Suppressor macrophage (primary cell): ENCODE data around the gene PPP2R2C.

ENCODE experiments used
- DNase-seq, 4 experiments: peaks; one replicate each; pipeline ENCODE4 v3.0.0-alpha.2; 2020 to 2022

Gene PPP2R2C

DNA sequence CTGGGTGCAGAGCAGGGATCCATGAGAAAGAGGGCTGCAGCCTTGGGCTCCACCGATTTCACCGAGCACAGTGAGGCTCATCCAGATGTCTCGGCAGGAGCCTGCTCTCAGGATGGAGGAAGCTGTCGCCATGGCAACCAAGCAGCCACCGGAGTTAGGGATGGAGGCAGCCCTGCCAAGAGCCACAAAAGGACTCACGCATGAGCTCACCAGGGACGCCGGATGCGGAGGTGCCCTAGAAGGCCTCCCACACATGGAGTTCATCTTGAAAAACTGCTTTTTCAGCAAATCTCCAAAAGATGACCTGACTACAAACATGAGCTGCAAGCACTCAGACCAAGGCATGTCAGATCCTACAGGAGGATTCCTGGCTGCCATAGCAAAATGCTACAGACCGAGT is 112.0 kb downstream of the PPP2R2C start:
- no peak for DNase-seq

DNA sequence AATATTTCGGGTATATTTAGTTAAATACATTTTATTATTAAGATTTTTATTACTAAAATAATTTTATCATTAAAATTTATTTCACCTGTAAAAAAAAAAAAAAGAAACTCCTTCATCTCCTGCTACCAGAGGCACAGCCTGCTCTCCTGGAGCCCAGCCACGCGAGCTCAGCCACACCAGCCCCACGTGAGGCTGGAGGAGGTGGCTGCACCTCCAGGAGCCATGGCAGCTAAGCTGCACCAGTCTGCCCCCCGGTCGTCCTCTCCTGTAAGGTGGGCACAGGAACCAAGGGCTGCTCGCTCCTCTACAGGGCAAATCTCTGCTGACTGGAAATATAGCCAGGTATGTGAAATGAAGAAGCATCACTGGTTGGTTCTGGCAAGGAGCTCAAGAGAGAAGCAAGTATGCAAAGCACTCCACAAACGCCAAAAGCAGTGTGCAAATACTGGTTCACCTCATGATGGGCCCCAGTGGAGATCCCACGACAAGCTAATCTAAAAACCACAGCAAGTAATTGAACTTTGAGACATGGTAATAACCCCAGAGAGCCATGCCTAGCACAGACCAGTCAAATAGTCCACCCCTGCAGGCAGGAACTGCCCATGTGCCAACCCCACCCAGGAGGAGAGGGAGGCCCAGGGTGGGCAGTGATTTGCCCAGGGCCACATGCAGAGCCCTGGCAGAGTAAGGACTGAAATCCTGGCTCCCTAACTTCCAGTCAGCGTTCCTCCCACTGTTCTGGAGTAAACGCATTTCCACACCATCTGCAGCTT is 112.7 kb downstream of the PPP2R2C start:
- DNase-seq = no peak

DNA sequence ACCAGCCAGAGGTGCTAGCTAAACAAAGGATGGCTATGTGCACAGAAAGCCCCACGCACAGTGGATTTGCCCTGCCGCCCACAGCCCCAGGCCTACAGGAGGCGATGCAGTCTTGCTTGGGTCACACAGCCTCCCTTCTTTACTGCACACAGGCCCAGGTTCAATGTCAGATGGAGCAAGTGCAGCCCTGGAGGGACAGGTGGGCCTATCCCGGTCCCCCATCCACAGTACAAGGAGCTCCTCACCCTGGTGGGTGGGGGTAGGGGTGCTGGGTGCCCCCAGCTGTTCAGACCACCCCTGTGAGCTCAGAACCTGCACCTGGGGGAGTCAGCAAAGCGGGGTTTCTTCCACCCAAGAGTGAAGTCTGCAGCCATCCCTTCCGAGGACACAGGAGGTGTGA is 114.9 kb downstream of the PPP2R2C start:
- no peak for DNase-seq

DNA sequence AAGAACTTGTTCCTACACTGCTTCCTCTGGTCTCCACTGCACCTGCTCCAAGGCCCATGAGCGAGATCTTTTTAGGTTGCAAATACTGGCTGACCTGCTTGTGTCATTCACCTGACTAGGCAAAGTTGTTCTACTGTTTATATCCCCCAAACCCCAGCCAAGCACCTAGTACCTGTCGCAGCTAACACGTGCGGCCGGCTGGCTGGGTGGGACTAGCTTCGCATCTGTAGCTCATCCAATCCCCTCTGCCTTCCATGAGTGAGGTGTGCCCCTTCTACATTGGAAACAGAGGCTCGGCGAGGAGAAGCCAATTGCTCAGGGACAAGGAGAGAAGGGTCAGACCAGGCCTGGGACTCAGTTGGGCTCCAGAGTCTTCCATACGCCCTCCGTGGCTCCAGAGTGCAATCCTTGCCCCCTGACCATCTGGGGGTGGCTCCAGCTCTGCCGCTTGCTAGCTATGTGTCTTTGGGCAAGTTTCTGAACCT is 116.3 kb downstream of the PPP2R2C start:
- DNase-seq = no peak

DNA sequence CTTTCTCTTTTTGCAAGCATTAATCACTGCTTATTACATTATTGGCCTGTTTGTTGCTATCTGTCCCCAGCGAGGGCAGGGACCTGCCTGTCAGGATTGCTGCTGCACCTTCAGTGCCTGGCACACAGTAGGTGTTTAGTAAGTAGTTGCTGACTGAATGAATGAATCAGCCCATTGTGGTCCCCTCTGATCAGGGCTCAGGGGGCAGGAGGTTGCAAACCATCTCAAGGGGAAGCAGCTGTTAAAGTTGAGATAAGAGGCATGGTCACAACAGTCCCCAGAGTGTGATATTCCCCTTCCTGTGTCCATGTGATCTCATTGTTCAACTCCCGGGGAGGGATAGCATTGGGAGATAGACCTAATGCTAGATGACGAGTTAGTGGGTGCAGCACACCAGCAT is 117.4 kb downstream of the PPP2R2C start:
- no peak for DNase-seq

DNA sequence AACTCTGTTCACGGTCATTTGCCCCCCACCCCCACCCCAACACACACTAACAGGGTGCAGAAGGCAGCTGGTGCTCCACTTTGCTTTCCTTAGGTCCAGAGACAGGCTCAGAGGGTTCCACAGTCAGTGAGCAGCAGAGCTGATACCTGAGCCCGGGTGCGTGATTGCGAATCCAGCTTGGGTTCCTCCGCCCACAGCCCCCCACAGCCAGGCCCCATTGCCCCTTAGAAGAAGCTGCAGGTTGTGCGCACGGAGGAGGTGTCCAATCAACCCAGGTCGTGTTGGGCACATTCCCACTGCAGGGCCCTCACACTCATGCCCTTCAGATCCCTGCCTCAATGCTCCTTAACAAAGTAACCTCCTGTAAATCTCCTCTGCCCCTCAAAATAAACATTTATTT is 117.8 kb downstream of the PPP2R2C start:
- no peak for DNase-seq

DNA sequence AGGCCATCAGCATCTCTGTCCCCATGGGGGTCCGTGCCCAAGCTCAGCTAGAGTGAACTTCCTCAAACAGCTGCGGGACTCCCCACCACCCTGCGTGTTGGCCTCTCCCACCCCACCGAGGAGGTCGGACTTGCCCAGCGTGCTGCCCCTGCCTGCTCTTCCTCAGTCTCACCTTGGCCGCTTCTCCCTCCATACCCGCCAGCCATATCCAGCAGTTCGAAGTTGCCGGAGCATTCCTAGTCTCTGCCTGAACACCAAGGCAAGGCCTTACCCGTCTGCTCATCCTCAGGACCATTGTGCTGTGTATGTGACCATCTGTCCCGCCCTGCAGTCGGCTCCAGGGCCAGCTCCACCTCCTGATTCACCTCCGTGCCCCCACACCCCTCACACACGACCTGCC is 118.3 kb downstream of the PPP2R2C start:
- DNase-seq = no peak

DNA sequence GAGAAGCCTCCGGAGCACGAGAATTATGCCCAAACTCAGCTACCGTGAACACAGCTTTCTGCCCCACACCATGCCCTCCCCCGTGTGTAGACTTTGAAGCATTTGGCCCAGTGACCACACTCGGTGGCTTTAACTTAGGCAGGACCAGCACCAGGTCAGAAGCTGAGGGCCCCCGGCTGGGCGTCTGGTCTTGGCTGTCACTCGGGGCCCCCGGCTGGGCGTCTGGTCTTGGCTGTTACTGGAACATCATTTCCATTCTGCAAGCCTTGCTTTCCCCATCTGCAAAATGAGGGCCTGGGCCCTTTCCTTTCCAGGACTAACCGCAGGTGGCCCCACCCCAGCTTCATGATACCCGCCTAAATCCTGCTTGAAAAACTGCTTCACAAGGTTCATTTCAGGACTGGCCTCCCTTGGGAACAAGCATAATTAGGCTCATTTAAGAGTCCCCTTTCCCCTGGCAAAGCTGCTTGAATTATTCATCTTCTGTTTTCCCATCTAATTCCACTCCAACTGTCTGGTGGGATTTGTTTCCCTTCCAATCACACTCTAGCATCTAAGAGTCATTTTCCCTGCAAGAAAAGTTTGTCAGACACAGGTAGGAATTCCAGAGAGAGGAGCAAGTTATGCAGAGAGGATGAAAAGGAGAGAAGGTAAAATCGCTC is 120.3 kb downstream of the PPP2R2C start:
- DNase-seq = no peak

DNA sequence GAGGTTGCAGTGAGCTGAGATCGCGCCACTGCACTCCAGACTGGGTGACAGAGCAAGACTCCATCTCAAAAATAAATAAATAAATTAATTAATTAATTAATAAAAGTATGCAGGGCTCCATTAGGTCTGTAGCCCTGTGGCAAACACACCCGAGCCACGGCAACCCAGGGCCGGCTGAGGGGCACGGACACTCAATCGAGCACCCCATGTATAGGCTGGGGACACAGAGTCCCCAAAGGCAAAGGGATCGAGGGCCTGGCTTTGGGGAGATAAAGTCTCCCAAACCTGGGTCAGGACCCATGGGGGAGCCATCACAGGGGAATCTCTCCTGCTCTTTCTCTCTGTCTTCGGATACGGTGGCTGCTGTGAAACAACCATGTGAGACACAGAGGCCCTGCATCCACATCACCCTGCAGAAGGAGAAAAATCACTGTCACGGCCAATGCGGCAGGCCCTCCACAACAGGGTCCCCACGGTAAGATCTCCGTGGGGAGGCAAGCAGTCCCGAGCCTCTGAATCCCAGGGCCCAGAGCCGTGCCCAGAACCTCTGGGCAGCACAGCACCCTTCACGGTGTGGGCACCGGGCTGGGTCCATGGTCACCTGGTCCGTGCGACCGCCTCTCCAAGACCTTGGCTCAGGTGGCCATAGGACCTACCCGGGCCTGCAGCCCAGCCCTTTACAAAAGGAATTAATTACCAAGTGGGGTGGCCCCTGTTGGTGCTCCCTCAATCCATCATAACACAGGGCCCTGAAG is 121.0 kb downstream of the PPP2R2C start:
- DNase-seq = no peak

DNA sequence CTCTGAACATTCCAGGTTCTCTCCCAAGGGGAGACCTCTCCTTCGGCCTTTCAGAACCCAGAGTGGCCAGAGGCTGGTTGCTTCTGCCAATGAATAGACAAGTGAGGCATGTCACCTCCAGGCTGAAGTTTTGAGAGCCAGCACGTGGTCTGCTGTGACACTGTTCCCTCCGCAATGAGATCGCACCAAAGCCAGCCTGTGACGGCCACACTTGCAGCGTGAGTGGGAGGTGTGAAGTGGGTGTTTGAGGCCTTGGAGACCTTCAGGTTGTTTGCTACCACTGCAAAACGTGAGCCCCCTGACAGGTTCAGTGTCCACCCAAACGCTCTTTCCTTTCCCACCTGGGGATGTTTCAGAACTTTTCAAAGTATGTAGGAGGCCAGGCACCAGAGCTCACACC is 121.8 kb downstream of the PPP2R2C start:
- no peak for DNase-seq

DNA sequence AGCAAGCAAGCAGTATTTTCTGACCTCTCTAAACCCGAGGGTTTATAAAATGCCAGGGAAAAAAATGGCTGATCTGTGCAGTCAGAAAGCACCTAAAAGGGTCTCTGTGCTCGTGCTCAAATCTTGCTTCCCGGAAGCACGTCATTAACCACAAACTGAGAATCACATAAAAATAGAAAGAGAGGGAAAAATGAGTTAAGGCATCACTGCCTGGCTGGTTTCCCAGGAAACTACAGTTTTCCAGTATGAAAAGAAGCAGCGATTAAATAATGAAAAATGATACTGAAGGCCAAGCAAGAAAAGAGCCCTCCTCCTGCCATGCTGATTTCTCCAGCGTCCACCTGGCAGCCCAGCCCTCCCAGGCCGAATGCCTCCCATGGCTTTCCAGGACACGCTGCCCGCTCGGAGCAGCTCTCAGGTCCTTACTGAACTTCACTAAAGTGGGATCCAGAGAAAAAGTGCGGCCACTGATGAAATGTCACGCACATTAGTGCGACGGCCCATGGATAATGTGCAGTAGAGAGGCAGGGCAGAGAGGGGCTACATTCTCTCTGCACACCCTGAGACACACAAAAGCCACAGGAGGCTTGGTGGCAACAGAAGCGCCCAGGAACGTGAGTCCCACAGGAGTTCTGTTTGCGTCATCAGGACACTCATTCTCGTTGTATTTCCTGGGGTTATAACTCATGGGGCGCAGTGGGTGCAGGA is 122.4 kb downstream of the PPP2R2C start:
- no peak for DNase-seq

DNA sequence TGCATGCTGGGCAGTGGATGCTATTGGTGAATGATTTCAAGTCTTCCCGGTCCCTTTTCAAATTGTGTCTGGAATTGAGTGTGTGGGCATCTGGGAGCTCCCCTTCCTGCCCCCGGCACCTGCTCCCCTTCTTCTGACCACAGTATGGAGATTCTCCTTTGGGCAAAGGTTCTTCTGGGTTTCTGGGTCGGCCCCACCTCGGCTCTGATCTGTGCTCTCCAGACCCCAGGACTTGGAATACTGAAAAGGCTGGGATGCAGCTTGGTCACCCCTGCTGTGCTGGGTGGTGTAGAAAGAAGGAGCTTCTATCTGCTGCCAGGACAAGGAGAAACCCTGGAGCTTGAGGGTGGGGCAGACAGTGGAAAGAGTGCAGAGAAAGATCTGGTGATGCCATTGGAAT is 124.0 kb downstream of the PPP2R2C start:
- DNase-seq = no peak

DNA sequence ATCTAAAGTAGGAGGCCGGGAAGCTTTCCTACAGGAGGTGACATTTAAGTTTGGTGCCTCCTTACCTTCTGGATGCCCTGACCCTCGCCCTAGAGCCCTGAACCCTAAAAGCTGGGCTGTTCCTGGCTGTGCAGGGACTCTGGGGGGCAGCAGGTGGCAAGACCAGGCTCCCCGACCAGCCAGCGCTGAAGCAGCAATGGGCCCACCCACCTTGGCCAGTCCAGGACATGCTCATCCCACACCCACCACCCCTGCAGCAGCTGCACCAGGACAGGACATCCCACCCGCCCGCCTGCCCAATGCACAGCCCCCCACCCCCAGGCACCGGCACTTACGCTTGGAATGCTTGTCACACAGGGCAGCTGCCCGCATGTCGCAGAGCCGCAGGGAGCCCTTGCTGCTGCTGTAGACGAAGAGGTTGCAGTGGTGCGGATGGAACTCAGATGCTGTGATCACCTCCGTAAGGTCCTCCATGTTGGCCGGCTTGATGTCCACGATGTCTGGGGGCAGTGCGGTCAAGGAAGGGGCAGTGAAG is 124.8 kb downstream of the PPP2R2C start:
- no peak for DNase-seq

DNA sequence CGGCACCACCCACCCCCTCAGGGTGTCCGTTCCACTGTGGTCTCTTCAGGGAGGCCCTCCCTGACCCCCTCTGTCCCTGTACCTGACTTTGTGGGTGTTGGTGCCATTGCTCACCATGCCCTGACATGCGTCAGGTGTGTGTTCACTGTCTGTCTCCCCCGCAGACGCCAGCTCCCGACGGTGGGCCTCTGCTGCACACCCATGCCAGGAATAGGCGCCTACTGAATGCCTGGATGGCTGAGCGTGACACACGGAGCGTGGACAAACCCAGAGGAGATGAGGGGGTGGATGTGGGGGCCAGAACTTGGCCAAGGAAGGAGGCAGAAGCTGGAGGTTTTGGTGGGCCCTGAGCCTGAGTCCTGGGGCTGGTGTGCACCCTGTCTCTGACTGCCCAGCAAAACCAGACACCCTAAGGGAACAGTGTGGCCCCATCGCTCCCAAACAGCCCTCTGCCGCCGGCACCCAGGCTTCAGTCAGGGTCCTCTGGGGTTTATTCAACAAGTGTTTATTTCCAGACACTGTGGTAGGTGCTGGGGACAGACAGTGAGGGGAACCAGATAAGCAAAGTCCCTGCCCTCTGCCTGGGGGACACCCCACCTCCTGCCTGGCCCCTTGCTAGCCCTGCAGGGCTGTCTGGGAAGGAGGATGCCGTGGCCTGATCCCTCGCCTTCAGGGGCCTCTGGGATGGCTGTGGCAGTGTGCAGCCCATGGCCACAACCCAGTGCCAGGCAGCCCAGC is 125.9 kb downstream of the PPP2R2C start:
- DNase-seq = no peak

DNA sequence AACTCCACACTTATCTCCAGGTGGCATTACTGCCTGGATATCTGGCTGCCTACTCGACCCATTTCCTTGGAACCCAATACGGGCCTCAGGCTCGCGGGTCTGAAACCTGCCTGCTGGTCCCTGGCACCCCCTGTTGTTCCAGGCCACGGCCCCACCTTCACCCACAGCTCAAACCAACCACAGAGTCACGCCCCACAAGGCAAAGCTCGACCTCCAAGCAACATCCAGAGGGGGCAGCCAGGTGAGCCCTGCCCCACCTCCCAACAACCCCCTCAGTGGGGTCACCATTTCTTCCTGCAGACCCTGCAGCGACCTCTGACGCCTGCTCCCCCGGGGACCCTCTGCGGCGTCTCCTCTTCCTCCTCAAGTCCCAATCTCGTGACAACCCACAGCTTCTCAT is 126.5 kb downstream of the PPP2R2C start:
- no peak for DNase-seq

DNA sequence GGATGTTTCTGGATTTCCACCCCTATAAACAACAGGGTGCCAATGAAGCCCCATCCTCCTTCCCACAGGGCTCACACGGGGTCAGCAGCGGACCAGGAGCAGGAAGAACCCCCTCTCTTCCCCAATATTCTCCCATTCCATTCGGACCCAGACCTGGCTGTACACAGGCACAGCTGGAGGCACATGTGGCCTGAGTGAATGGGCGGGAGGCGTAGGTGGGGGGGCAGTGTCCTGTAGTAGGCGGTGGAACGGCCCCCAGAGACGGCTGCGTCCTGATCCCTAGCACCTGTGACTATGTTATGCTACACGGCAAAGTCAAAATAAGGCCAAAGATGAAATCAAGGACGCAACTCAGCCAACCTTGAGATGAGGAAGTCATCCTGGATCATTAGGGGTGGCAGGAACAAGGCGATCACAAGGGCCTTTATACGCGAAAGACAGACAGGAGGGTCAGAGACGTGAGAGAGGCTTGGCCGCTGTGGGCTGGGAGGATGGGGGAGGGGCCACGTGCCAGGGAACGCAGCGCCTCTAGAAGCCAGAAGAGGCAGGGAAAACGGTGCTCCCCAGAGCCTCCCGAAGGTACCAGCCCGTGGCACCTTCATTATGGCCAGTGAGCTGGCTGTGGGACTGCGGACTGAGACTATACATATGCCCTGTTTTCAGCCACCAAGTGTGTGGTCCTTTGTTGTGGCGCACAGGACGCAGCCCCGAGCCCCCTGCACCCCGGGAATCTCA is 127.2 kb downstream of the PPP2R2C start:
- DNase-seq = no peak

DNA sequence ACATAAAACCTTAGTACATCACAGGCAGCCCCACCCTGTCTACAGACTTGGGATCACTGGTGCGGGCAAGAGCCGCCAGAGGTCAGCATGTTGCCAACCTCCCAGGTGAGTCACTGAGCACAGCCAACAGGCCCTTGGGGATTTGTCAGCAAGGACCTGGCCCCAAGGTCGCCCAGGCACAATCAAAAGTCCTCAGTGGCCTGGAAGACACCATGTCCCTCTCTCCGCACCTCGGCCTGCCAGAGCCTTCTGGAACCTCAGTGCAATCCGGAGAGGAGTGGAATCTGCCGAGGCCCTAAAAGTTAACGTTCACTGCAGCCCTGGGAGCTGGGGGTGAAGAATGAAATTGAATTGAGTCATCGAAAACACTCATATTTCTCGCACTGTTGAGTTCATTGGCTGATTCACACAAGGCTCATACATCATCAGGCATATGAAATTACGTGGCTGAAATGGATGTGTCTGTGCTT is 128.4 kb downstream of the PPP2R2C start:
- no peak for DNase-seq

DNA sequence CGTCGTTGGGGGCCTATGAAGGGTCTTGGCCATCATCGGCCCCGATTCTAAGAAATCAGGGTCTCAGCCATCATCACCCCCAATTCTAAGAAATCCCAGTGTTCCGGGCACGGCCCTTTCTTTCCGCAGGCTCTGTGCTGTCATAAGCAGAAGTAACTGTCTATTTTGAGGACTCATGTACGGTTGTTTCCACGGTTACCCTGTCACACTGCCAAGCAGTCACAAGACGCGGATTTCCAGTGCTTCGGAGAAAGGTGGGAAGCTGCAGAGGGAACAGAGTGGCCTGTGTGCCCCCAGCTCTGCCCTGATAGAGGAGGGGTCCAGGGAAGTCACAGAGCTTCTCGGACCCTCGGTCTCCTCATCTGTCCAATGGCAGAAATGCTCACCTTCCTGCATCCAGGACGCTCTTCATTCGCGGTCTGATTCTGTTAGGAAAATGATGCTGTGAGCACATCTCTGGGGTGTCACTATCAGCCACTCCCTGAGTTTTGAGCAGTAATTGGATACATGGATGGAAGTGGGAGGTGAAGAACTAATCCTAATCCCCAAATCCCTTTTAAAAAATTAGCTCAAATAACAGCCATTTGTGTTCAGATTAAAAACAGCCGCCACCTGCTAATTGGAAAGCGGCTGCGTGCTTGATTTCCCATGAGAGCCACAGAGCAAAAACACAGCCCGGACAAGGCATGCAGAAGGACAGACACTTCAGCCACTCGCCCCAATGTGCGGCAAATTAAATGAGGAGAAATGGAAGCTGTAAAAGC is 129.7 kb downstream of the PPP2R2C start:
- peak in 3 of 4 experiments; percentile 18 to 45 (median 20) for DNase-seq

DNA sequence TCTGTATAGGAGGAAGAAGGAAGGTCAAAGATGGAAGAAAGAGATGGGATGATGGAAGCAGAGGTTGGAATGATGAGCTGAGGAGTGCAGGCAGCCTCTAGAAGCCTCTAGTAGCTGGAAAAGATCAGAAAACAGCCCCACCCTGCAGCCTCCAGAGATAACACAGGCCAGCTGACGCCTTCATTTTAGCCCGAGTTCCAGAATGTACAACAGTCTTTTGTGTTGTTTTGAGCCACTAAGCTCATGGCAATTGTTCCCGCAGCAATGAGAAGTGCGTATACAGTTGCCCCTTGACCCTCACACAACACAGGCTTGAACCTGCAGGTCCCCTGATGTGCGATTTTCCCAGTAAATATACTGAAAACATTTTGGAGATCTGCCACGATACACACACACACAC is 130.7 kb downstream of the PPP2R2C start:
- DNase-seq = no peak

DNA sequence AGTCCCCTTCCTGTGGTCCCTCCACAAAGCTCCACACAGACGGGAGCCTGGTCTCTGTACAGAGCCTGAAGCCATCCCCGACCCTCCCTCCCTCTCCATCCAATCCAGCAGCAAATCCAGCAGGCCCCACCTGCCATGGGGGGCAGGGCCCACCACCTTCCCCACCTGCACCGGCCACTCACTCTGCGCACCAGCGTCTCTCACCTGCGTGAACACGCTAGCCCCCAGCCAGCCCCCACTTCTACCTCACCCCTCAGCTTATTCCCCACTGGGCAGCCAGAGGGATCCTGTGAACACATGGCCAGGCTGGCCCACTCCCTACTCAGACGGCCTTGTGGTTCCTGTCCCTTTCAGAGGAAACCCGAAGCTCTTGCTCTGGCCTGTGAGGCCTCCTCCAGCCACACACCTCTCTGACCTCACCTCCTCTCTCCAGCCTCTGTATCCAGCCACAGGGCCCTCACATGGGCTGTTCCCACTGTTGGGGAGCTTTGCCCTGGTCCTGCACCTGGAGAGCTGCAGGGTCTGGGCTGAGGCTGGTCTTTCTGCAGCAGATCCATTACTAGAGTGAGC is 131.9 kb downstream of the PPP2R2C start:
- no peak for DNase-seq
